Hepatocyte (in vitro differentiated cells): ENCODE measurements around the gene ADGRD1.

Experiments used
- CTCF ChIP-seq: fragments of 200-600 bp; sonication (generic); IDR thresholded peaks from 2 replicates; pipeline ENCODE4 v1.5.1; 2016; ENCODE audit warnings: antibody characterized with exemption, mild to moderate bottlenecking; ENCODE audit not compliant: poor library complexity
- EZH2 ChIP-seq: fragments of 200-600 bp; sonication (generic); IDR thresholded peaks from 2 replicates; pipeline ENCODE4 v1.6.1; 2016; ENCODE audit warnings: antibody characterized with exemption, mild to moderate bottlenecking, borderline replicate concordance

GRCh38 chr12:131072451-131073230, 118.9 kb downstream of the ADGRD1 start:
- TF ChIP-seq CTCF, result no peak
- no peak for TF ChIP-seq EZH2
